MM.1S (cell line): ENCODE measurements around the gene PLIN4.

Source experiments
- EZH2 ChIP-seq: fragments of 300-600 bp; sonication (generic); optimal IDR thresholded peaks from 2 replicates; pipeline ENCODE3; 2017; ENCODE audit warnings: low read depth, mild to moderate bottlenecking, antibody characterized with exemption, low read length, mixed read lengths
- EZH2phosphoT487 ChIP-seq: fragments of 300-600 bp; sonication (generic); IDR thresholded peaks from 2 replicates; pipeline ENCODE4 v1.6.1; 2018; ENCODE audit warnings: antibody characterized with exemption, low read length
- TF ChIP-seq, protein P1 (sequence below): fragments of 300-600 bp; sonication (generic); IDR thresholded peaks from 2 replicates; pipeline ENCODE4 v1.5.1; 2016; ENCODE audit warnings: antibody characterized with exemption, low read length, mixed read lengths

DNA sequence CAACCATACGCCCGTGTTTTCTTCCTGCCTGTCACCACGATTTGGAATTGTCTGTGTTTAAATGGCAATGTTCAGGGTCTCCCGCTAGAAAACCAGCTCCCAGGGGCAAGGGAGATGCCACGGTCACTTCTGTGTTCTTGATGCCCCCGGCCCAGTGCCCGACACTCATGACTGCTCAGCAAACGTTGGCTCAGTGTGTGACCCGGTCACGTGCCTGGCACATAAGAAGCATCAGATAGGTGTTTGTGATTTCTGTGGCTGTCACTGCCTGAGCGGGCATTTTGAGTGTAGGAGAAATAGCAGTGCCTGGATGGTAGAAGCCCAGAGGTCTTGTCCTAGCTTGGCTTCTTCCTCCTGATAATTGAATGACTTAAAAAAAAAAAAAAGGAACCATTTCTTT, 30.7 kb downstream of the PLIN4 start:
- TF ChIP-seq EZH2phosphoT487 = no peak
- TF ChIP-seq, protein P1, sequence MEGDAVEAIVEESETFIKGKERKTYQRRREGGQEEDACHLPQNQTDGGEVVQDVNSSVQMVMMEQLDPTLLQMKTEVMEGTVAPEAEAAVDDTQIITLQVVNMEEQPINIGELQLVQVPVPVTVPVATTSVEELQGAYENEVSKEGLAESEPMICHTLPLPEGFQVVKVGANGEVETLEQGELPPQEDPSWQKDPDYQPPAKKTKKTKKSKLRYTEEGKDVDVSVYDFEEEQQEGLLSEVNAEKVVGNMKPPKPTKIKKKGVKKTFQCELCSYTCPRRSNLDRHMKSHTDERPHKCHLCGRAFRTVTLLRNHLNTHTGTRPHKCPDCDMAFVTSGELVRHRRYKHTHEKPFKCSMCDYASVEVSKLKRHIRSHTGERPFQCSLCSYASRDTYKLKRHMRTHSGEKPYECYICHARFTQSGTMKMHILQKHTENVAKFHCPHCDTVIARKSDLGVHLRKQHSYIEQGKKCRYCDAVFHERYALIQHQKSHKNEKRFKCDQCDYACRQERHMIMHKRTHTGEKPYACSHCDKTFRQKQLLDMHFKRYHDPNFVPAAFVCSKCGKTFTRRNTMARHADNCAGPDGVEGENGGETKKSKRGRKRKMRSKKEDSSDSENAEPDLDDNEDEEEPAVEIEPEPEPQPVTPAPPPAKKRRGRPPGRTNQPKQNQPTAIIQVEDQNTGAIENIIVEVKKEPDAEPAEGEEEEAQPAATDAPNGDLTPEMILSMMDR = no peak
- no peak for TF ChIP-seq EZH2
